C4-2B (cell line): Measurements from ENCODE around the gene SFT2D1.

Experiments used
- ZFX ChIP-seq: fragments of 450-650 bp; IDR thresholded peaks from 2 replicates; pipeline ENCODE4 v1.6.1; 2017
- TF ChIP-seq, protein P1 (sequence below): fragments of 450-650 bp; conservative IDR thresholded peaks from 2 replicates; pipeline ENCODE4 v1.5.1; 2017; ENCODE audit warnings: mild to moderate bottlenecking

DNA sequence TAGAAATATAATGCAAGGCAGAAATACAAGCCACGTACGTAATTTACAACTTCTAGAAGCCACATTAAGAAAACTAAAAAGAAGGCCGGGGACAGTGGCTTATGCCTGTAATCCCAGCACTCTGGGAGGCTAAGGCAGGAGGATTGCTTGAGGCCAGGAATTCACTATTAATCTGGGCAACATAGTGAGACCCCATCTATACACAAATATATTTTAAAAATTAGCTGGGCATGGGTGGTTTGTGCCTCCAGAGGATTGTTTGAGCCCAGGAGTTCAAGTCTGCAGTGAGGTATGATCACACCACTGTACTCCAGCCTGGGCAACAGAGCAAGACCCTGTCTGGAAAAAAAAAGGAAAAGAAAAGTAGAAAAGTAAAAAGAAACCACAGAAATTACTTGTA is 28.1 kb upstream of the SFT2D1 start:
- TF ChIP-seq, protein P1, sequence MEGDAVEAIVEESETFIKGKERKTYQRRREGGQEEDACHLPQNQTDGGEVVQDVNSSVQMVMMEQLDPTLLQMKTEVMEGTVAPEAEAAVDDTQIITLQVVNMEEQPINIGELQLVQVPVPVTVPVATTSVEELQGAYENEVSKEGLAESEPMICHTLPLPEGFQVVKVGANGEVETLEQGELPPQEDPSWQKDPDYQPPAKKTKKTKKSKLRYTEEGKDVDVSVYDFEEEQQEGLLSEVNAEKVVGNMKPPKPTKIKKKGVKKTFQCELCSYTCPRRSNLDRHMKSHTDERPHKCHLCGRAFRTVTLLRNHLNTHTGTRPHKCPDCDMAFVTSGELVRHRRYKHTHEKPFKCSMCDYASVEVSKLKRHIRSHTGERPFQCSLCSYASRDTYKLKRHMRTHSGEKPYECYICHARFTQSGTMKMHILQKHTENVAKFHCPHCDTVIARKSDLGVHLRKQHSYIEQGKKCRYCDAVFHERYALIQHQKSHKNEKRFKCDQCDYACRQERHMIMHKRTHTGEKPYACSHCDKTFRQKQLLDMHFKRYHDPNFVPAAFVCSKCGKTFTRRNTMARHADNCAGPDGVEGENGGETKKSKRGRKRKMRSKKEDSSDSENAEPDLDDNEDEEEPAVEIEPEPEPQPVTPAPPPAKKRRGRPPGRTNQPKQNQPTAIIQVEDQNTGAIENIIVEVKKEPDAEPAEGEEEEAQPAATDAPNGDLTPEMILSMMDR: no peak
- TF ChIP-seq ZFX: no peak
